ENCODE measurements around the gene SELENOO. TPM values are rescaled to one million over a fixed set of nuclear protein-coding genes. Genes with fewer than 3 reads are reported as not detected.

The SELENOO gene
- total RNA-seq, 1 experiment from 2014 or later, result 29.6 TPM

DNA sequence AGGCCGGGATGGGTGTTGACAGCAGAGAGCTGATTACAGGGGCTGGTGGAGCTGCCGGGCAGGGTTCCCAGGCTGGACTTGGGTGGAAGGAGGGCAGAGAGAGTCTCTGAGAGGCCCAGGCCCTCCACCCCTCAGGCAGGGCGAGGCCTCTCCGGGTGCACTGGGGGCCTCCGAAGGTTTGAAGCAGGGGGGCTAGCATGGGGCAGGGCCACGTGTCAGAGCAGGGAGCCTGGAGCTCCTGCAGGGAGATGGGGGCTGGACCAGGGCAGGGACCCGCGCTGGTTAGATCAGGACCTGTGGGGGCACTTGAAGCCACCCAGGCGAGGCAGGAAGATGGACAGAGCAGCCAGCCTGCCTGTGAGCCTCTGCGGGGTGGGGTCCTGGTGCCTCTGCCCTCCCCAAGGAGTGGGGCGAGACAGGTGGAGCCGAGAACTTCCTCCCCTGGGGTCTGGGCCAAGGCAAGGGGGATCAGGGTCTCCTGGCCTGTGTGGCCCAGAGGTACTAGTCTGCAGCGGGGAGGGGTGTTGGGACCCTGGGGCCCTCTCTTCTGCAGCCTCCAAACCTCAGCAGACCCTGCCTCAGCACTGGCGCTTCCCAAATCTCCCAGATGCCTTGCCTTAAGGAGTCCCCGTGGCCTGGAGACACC is 29.4 kb upstream of the SELENOO start:
- H3K4me3 ChIP-seq (replicated peaks in 1 of 2; ENCODE audit: low read depth in 1 of 2, low read length in 2 of 2), result no peak overlapping the region
- ChIA-PET RAD21 (ENCODE audit: low non-redundant PET in 1 of 2, low total read pairs in 2 of 2, uncharacterized antibody in 2 of 2, unreplicated experiment in 2 of 2) (no interaction called here), CTCF (no interaction called here), POLR2A (no interaction called here)
- no peaks in the 10 kb centered on the region for H3K36me3 ChIP-seq (ENCODE audit: control insufficient read depth in 1 of 2, insufficient read depth in 2 of 2, low read length in 2 of 2)
- H3K9ac ChIP-seq (ENCODE audit: low read length), result no peak overlapping the region
- no peak for ATAC-seq
- no peak overlapping the region for H2AFZ ChIP-seq (ENCODE audit: low read depth, low read length, poor library complexity, severe bottlenecking)
- peak overlapping the region; percentile 50 for H3K4me2 ChIP-seq (ENCODE audit: low read length)
- BruUV-seq (replicated peaks), result TSS peak; percentile 50
- no peak overlapping the region for H3K27ac ChIP-seq (ENCODE audit: low read depth, low read length)
- H3K4me1 ChIP-seq (ENCODE audit: control insufficient read depth in 1 of 2, insufficient read depth in 2 of 2, low read length in 2 of 2), result no peaks in the 10 kb centered on the region
- no peak for TF ChIP-seq POLR2AphosphoS5 (IDR thresholded peaks at IDR 0.05; ENCODE audit: low read depth, low read length)
- TF ChIP-seq, protein P1, sequence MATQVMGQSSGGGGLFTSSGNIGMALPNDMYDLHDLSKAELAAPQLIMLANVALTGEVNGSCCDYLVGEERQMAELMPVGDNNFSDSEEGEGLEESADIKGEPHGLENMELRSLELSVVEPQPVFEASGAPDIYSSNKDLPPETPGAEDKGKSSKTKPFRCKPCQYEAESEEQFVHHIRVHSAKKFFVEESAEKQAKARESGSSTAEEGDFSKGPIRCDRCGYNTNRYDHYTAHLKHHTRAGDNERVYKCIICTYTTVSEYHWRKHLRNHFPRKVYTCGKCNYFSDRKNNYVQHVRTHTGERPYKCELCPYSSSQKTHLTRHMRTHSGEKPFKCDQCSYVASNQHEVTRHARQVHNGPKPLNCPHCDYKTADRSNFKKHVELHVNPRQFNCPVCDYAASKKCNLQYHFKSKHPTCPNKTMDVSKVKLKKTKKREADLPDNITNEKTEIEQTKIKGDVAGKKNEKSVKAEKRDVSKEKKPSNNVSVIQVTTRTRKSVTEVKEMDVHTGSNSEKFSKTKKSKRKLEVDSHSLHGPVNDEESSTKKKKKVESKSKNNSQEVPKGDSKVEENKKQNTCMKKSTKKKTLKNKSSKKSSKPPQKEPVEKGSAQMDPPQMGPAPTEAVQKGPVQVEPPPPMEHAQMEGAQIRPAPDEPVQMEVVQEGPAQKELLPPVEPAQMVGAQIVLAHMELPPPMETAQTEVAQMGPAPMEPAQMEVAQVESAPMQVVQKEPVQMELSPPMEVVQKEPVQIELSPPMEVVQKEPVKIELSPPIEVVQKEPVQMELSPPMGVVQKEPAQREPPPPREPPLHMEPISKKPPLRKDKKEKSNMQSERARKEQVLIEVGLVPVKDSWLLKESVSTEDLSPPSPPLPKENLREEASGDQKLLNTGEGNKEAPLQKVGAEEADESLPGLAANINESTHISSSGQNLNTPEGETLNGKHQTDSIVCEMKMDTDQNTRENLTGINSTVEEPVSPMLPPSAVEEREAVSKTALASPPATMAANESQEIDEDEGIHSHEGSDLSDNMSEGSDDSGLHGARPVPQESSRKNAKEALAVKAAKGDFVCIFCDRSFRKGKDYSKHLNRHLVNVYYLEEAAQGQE (IDR thresholded peaks at IDR 0.05; ENCODE audit: low read depth), result no peak
- no peak for TF ChIP-seq EGR1 (IDR thresholded peaks at IDR 0.05; ENCODE audit: low read depth)
- TF ChIP-seq ELF1 (IDR thresholded peaks at IDR 0.05; ENCODE audit: borderline replicate concordance, low read depth), result no peak
- TF ChIP-seq, protein P2, sequence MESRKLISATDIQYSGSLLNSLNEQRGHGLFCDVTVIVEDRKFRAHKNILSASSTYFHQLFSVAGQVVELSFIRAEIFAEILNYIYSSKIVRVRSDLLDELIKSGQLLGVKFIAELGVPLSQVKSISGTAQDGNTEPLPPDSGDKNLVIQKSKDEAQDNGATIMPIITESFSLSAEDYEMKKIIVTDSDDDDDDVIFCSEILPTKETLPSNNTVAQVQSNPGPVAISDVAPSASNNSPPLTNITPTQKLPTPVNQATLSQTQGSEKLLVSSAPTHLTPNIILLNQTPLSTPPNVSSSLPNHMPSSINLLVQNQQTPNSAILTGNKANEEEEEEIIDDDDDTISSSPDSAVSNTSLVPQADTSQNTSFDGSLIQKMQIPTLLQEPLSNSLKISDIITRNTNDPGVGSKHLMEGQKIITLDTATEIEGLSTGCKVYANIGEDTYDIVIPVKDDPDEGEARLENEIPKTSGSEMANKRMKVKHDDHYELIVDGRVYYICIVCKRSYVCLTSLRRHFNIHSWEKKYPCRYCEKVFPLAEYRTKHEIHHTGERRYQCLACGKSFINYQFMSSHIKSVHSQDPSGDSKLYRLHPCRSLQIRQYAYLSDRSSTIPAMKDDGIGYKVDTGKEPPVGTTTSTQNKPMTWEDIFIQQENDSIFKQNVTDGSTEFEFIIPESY (IDR thresholded peaks at IDR 0.05; ENCODE audit: extremely low read depth, insufficient replicate concordance, low read length), result no peak
- TF ChIP-seq SP1 (IDR thresholded peaks at IDR 0.05; ENCODE audit: low read depth), result no peak
- no peak for TF ChIP-seq EZH2 (IDR thresholded peaks at IDR 0.05)
- H3K9me3 ChIP-seq (ENCODE audit: control insufficient read depth in 1 of 2, insufficient read depth in 1 of 2, low read depth in 1 of 2, low read length in 2 of 2), result no peaks in the 10 kb centered on the region
- intact Hi-C loops (cut with micrococcal nuclease), result no loop called here
- no peaks in the 10 kb centered on the region for H3K79me2 ChIP-seq (ENCODE audit: insufficient read depth, low read length)
- no peaks in the 10 kb centered on the region for H3K27me3 ChIP-seq (ENCODE audit: insufficient read depth, low read length)
- no peaks in the 10 kb centered on the region for H3K9me2 ChIP-seq (ENCODE audit: insufficient read depth)
- no peaks in the 10 kb centered on the region for H4K20me1 ChIP-seq (ENCODE audit: insufficient read depth)
- DNase-seq (ENCODE audit: low read depth, low spot score), result no peak

Data from HCT116 (cell line).